Measurements from ENCODE around the gene DCAF17.
A peak's percentile ranks its signal among the peaks of the same experiment; 100 is the strongest.
"Not testable (repeated sequence)": the region's sequence is repeated elsewhere in the genome, so short reads cannot be mapped to it uniquely, and the experiment has no call there.

DCAF17 gene

GRCh38 chr2:171420728-171421563 is 13.1 kb upstream of the DCAF17 start:
- H3K27ac ChIP-seq: no peak overlapping the region
- TF ChIP-seq CTCF (conservative IDR thresholded peaks at IDR 0.05): no peak

GRCh38 chr2:171422710-171423495 is 11.1 kb upstream of the DCAF17 start:
- H3K27ac ChIP-seq: not testable (repeated sequence)

GRCh38 chr2:171430516-171431410 is 3.3 kb upstream of the DCAF17 start:
- H3K27ac ChIP-seq: no peak overlapping the region; the same call in 1 of the 2 replicates
- no peak for TF ChIP-seq CTCF (conservative IDR thresholded peaks at IDR 0.05)

- H3K27ac ChIP-seq: peak overlapping the region; percentile 92
- no peak for TF ChIP-seq CTCF (conservative IDR thresholded peaks at IDR 0.05)
Observed at GRCh38 chr2:171431677-171432167, 2.3 kb upstream of the DCAF17 start.

- peak overlapping the region; percentile 92 for H3K27ac ChIP-seq
Observed at GRCh38 chr2:171432206-171432968, 1.6 kb upstream of the DCAF17 start.

GRCh38 chr2:171432969-171433762 is 860 bp upstream of the DCAF17 start:
- H3K27ac ChIP-seq: peak overlapping the region; percentile 92

More at GRCh38 chr2:171432206-171432968, 1.6 kb upstream of the DCAF17 start:
- TF ChIP-seq CTCF (conservative IDR thresholded peaks at IDR 0.05): no peak

More at GRCh38 chr2:171432969-171433762, 860 bp upstream of the DCAF17 start:
- TF ChIP-seq CTCF (conservative IDR thresholded peaks at IDR 0.05): no peak
